Adipose tissue (tissue), 3 donors: ENCODE data around the gene BCAS3. TPM values are rescaled to one million over a fixed set of nuclear protein-coding genes. Genes with fewer than 3 reads are reported as not detected.
"Not testable (repeated sequence)": the region's sequence is repeated elsewhere in the genome, so short reads cannot be mapped to it uniquely, and the experiment has no call there.

Experiments used
- H3K27ac ChIP-seq: one replicate; pipeline ENCODE4 v1.5.1; 2013; ENCODE audit warnings: low read depth, low read length
- WGBS, 3 donors: extraction: QIAGEN DNeasy Blood & Tissue Kit; methylation state at CpG; one replicate each; pipeline ENCODE4 v1.1.7; 2013; 5-methylcytosine and 5-hydroxymethylcytosine counted together
- polyA plus RNA-seq, 3 donors: library from polyadenylated mRNA; stranded (reverse); fragments of 200-250 nt; gene quantifications; one replicate each; pipeline ENCODE4 v1.2.3, GENCODE V29; 2013
- donor health status: healthy with polysubstance abuse.
- donor health status: Bipolar disorder and iron deficiency.
- donor health status: healthy.

BCAS3 gene
- polyA plus RNA-seq, 3 donors = 5.2 to 8.5 (median 5.4) TPM

DNA sequence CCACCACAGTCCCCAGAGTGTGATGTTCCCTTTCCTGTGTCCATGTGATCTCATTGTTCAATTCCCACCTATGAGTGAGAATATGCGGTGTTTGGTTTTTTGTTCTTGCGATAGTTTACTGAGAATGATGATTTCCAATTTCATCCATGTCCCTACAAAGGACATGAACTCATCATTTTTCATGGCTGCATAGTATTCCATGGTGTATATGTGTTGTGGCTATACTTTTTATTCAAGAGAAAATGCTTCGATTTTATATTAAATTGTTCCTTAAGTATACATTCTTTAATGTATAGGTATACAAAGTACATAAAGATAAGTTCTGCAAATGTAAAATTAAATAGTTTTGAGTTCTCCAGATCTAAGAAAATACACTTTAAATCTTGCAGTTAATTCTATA is 328.3 kb downstream of the BCAS3 start:
- 89 to 94% (median 91%) methylated on average over 1 of the region's 3 CpGs for WGBS, 3 donors
- H3K27ac ChIP-seq = not testable (repeated sequence)

DNA sequence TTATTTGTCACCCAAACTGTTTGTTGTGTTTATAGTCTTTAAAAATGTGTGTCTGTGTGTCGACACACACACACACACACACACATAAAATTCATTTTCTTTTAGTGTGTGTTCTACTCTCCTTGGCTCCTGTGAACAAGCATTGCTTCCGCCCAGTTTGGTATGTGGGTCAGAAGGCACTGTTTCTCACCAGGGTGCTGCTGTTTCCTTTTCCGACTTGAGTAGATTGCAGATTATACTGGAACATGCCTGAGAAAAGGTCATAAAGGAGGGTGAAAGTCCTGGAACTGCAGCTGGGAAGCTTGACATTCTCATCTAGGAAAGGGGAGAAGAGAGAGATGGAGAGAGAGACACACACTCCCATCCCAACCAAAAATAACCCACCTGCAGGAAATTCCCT is 330.3 kb downstream of the BCAS3 start:
- 52 to 86% (median 69%) methylated on average over 3 of the region's 3 CpGs for WGBS, 3 donors
- no peak overlapping the region for H3K27ac ChIP-seq

DNA sequence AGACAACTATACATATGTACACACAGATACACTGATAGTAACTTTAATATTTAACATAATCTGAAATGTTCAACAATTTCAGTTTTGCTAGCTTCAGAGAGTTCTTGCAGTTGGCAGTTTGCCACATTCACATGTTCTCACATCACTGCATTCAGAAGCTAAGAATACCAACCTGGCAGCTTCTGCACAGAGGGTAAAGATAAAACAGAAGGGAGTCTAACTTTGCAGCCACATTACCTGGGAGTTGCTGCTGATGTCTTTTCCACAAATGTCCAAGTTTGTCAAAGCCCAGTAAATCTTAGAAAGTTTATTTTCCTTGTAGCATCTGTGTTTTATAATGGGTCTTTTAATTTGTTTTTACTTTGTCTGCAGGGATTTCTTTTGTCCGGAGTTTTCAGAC is 332.0 kb downstream of the BCAS3 start:
- WGBS, 3 donors = 44 to 65% (median 50%) methylated on average over 1 of the region's 1 CpG
- no peak overlapping the region for H3K27ac ChIP-seq

DNA sequence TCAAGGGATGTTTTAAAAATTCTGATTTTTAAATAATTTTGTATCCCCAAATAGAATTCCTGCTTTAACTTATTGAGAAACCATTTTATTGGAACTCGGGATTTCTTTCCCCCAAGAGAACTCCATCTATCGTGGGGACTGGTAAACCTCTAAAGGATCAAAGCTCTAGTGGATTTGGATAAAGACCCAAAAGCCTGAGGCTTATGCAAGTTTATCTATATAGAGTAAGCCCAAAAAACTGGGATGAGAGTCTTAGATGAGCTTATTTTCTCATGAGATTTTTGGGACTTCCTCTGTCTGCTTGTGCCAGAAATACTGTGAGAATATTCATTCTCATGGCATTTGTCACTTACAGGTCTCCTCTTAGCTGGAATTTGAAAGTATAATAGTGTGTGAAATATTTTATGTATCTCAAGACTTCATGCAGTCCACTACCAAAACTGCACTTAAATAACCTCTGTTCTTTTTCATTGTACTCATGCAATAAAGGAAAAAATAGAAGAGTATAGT is 333.1 kb downstream of the BCAS3 start:
- WGBS, 3 donors = 67 to 84% (median 81%) methylated on average over 2 of the region's 2 CpGs
- H3K27ac ChIP-seq = no peak overlapping the region

DNA sequence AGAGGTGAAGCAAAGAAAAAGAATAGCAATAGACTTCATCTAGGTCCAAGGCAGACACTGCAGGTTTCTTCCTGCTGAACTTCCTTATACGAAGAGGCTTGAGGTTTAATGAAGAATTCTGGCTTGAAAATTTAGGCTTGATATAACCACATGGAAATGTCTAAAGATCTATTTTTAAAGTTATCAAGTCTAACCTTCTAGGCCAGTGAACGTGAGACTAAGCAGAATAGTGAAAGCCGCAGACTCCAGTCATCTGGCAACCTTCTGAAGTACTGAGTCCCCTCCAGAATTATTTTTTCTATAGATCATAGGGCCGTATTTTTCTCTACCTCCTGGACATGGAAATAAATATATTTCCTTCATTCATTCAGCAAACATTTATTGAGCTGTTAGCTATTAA is 333.6 kb downstream of the BCAS3 start:
- H3K27ac ChIP-seq = no peak overlapping the region
- WGBS, 3 donors = 86 to 92% (median 91%) methylated on average over 4 of the region's 4 CpGs

DNA sequence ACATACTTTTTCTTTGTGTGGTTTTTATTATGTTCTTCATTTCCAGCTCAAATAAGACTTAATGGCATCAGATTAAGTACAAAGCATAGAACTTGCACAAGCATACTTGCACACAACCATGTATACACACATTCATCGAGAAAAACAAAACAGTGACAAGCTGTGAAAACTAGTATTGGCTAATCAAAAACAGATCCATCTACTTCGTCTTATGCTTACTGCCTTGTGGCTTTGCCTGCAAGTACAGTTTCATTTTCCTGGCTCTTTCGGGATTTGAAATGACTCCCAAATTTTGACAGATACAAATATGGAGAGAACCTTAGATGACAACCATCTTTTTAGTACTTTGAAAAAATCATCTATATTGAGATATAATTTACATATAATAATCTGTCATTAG is 338.3 kb downstream of the BCAS3 start:
- no peak overlapping the region for H3K27ac ChIP-seq
- 72 to 87% (median 74%) methylated on average over 3 of the region's 3 CpGs for WGBS, 3 donors

DNA sequence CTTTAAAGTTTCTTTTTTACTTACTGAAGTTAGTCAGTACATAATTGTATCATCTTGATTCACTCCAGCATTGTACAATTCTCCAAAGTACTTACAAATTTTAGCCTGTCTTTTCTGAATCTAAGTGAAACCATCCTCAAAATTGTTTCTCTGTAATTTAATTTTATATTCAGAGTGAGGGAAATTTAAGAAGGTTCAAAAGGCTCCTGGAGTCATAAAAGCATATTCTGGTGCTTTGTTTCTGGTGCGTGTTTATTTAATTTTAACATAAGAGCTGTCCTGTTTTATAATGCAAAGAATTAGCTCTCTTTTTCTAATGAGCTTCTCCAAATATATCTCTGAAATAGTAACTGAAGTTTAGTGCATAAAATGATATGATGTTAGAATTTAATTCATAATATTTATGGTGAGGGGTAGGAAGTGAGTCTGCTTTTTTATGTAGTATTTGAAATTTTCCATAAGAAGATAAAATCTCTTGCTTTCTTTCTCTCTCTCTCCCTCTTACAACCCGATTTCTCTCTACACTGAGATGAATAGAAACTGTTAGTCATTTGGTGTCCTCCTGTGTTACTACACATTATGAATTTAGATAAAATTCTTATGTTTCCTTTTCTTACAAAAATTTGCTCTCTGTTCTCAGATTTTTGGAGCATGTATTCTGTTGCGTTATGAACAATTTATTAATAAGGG is 339.8 kb downstream of the BCAS3 start:
- H3K27ac ChIP-seq = no peak overlapping the region
- WGBS, 3 donors = 86 to 89% (median 88%) methylated on average over 3 of the region's 3 CpGs

DNA sequence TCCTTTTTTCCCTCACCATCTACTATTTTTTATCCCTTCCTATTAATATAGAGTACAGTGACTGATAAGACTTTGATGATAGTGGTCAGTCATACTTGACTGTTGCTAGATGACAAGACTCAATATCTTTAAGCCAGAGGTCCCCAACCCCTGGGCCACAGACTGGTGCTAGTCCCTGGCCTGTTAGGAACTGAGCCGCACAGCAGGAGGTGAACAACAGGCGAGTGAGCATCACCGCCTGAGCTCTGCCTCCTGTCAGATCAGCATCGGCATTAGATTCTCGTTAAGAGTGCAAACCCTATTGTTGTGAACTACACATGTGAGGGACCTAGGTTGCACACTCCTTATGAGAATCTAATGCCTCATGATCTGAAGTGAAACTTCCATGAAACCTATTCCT is 341.3 kb downstream of the BCAS3 start:
- H3K27ac ChIP-seq = no peak overlapping the region
- WGBS, 3 donors = 91 to 99% (median 96%) methylated on average over 5 of the region's 5 CpGs

DNA sequence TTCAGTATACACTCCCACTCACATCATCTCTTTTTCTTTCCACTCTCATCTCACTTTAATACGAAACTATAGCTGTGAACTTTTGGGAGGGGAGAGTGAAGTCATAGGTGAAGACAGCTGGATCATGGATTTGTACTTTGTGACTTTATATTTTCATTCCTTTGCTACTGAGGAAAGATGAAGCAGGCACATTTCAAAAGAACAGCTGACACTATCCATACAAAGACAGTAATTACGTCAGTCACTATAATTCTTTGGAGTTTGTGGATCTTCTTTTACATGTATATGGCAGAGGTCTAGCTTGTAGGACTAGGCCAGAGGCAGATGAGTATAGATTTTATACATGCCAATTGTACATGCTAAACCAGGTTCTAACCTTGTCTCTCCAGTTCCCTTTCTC is 346.3 kb downstream of the BCAS3 start:
- WGBS, 3 donors = 92 to 96% (median 94%) methylated on average over 2 of the region's 2 CpGs
- no peak overlapping the region for H3K27ac ChIP-seq

DNA sequence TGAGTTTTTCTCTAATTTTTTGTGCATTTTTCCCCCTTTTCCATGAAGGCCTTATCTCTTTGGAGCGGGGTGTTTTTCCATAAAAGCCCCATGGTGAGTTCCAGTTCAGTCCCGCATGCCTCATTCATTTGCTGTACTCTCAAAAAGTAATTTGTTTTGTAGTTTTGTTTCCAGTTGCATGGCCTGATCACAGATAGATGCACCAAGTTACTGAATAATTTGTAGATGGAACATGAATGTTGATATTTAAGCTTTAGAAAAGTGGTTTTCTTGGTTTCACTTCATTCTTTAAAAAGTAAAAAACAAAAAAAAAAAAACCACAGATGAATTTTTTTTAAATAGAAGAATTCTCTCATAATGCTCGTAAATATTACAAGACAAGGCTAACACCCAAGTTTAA is 349.2 kb downstream of the BCAS3 start:
- WGBS, 3 donors = 95 to 98% (median 96%) methylated on average over 3 of the region's 3 CpGs
- no peak overlapping the region for H3K27ac ChIP-seq

DNA sequence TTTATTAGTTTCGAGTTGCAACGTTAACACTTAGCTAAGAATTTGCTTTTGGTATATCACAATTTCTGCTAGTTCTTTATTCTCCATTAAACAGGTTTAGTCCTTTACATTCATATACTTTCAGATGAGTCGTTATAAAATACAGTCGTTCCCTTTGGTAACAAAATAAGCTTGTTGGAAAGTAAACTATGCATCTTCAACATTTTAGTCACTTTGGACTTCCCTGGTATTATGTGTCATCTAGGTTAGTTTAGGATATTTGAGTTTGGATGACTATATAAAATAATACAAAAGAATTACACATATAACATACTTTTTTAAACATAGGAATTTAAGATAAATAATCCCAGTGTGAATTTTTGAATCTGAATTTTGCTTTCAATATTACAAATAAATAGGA is 351.5 kb downstream of the BCAS3 start:
- no peak overlapping the region for H3K27ac ChIP-seq
- 95 to 97% (median 96%) methylated on average over 4 of the region's 4 CpGs for WGBS, 3 donors

DNA sequence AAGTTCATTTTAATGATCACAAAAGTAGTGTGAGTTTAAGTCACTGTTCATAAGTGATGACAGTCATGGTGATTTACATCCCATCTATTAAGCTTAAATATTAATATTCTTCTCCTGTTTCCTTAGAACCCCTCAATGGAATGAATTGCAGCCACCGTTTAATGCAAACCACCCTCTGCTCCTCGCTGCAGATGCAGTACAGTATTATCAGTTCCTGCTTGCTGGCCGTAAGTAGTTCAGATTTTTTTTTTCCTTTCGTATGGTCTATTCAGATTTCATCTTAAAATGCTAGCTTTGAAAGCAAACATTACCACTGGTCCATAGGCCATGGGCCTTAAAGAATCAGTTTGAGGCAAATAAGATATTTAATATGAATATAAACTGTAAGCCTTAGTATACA is 363.0 kb downstream of the BCAS3 start:
- H3K27ac ChIP-seq = no peak overlapping the region
- 88 to 93% (median 92%) methylated on average over 4 of the region's 4 CpGs for WGBS, 3 donors

DNA sequence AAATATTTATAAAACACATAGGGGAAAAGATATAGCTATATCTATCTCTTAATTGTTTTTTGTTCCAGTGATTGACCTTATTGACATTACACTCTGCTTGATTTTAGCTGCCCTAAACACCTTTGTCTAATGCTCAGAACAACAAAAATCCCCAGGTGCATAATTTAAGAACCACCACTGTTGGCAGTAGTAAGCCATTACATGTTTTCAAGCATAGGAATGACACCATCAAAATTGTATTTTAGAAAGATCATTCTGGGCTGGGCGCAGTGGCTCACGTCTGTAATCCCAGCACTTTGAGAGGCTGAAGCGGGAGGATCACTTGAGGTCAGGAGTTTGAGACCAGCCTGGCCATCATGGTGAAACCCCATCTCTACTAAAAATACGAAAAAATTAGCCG is 364.7 kb downstream of the BCAS3 start:
- 96 to 98% (median 98%) methylated on average over 5 of the region's 5 CpGs for WGBS, 3 donors
- H3K27ac ChIP-seq = not testable (repeated sequence)

DNA sequence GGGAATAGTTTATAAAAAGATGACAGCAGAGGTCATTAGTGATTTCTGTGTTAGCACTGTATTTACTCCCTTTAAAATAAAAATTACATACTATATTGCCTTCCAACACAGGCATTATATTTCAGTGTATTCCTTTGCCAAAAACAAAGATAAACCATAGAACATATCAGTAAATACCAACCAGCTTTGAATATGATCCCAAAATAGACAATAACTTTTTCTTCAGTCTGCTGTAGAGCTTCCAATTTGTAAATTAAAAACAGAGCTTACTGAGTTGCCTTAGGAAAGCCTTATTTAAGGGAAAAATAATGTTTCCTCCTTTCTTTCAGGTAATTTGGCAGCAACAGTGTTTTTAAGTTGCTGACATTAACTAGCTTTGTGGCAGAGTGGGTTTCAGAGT is 369.9 kb downstream of the BCAS3 start:
- no peak overlapping the region for H3K27ac ChIP-seq

DNA sequence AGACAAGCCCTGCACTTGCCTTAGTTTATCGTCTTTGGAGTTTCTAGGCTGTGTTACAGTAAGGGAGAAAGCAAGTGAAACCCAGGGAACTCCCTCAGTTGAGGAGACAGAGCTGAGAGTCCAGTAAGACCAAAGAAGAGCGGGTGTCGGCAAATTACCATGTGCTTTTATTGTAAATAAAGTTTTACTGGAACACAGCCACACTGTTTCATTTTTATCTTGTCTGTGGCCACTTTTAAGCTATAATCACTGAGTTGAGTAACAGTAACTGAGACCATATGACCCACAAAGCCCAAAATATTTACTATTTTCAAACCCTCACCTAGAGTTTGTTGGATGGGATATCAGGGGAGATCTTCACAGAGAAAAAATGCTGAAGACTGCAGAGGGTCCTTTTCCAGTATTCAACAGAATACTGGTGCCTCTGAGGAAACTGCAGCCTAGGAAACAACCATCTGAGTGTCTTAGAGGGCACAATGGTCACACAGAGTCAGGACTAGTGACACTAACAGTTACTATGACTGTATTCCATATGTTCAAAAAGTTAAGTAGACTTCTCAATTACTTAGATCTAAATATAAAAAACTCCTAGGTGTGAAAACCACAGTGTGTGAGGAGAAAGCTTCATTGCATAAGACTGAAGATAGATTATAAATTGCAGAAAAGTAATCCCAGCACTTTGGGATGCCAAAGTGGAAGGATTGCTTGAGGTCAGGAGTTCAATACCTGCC is 370.9 kb downstream of the BCAS3 start:
- 94 to 97% (median 95%) methylated on average over 3 of the region's 3 CpGs for WGBS, 3 donors
- no peak overlapping the region for H3K27ac ChIP-seq

DNA sequence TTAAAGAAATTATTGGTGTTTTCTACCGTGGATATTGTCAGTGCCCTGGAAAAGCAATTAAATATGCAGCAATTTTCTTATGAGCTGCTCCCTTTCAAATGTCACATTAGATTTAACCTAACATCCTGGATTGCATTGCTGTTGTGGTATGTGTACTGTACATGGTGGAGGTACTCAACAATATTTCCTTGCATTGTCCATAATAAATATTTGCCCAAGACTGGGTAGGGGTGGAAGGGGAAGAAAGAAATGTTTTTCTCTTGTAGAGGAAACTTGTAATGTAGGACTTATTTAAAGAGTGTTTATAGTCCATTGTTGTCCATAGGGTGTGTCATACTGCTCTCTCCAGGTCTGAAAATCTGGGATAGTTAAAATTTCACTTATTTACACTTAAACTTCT is 375.8 kb downstream of the BCAS3 start:
- 56 to 82% (median 76%) methylated on average over 1 of the region's 1 CpG for WGBS, 3 donors
- H3K27ac ChIP-seq = no peak overlapping the region

DNA sequence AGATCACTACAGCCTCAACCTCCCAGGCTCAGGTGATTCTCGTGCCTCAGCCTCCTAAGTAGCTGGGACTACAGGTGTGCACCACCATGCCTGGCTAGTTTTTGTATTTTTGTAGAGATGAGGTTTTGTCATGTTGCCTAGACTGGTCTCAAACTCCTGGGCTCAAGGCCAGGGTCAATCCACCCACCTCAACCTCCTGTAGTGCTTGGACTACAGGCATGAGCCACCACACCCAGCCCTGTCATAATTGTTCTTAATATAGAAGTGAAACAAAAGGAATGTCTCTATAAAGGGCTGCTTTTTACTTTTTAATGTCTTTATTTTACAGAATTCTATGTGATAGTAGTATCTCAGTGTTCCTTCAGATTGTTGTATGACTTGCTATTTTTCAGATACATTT is 376.8 kb downstream of the BCAS3 start:
- H3K27ac ChIP-seq = no peak overlapping the region
- 96 to 100% (median 98%) methylated on average over 1 of the region's 1 CpG for WGBS, 3 donors

DNA sequence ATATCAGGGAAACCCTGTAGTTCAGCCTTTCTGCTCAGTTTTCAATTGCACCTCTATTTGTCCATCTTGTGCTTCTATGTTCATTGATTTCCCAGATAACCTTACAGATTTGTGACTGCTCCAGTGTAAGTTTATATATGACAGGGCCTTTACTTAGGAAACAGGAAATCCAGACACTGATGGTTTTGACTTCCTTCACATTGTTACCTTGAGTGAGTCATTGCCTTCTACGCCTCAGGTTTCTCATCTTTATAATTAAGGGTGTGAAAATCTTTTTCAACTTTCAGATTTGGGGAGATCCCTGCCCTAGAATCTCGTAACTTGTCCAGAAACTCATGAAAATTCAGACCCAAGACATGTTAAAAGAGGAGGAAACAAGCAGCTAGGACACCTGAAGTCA is 379.6 kb downstream of the BCAS3 start:
- no peak overlapping the region for H3K27ac ChIP-seq
- WGBS, 3 donors = 64 to 87% (median 71%) methylated on average over 2 of the region's 2 CpGs

DNA sequence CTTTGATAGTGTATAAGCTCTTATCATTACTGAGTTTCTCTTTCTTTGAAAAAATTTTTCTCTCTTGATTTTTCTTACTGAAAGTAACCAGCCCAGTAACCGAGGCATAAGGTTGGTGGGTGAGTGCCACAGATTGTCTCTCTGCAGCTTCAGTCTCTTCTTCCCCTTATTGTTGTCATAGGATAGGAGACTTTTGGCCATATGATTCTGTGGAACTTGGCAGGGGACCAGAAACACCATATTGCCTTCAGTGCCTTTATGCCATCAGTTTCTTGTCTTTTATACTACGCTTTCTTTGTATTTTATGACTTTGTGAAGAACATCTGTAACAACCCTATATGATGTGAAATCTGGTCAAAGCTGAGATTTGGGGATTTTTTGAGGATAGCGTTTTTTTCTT is 380.4 kb downstream of the BCAS3 start:
- 93 to 99% (median 95%) methylated on average over 3 of the region's 3 CpGs for WGBS, 3 donors
- H3K27ac ChIP-seq = no peak overlapping the region

DNA sequence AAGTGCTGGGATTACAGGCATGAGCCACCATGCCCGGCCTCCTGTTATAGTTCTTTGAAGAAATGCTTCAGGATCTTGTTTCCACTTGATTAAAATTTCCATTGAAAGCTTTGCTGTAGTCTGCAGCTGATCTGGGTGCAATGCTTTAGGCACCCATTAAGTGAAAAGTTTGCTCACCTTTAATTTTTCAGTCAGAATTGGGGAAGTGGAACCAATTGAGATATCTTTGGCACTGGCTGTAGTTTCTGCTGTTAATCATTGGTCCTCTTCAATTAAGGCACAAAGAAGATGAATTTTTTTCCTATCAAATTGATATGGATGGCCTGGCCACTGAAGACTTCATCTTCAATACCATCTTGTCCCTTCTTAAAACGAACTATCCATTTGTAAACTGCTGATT is 385.9 kb downstream of the BCAS3 start:
- WGBS, 3 donors = 94 to 97% (median 94%) methylated on average over 2 of the region's 2 CpGs

More for the DNA sequence above, 385.9 kb downstream of the BCAS3 start:
- H3K27ac ChIP-seq = no peak overlapping the region
